Karpas-422 (cell line): ENCODE data around the gene NPTX2. TPM values are rescaled to one million over a fixed set of nuclear protein-coding genes. Genes with fewer than 3 reads are reported as not detected.
A peak's percentile ranks its signal among the peaks of the same experiment; 100 is the strongest.

Experiments
- DNase-seq: peaks from one replicate; pipeline ENCODE4 v3.0.0-alpha.2; 2015
- H2AFZ ChIP-seq: fragments of 200-600 bp; sonication (generic); 2 replicates; pipeline ENCODE4 v1.6.1; 2014; ENCODE audit warnings: antibody characterized with exemption, low read length, mixed read lengths
- H3K27ac ChIP-seq: fragments of 200-600 bp; sonication (generic); 2 replicates; pipeline ENCODE4 v1.5.1; 2014; ENCODE audit warnings: mild to moderate bottlenecking, low read length, moderate library complexity
- H3K27me3 ChIP-seq: fragments of 200-600 bp; sonication (generic); 2 replicates; pipeline ENCODE4 v1.6.1; 2014; ENCODE audit warnings: low read length, mixed read lengths
- H3K36me3 ChIP-seq: fragments of 200-600 bp; sonication (generic); 2 replicates; pipeline ENCODE4 v1.6.1; 2014; ENCODE audit warnings: low read length, mixed read lengths; ENCODE audit not compliant: insufficient read depth
- H3K4me1 ChIP-seq: fragments of 200-600 bp; sonication (generic); 2 replicates; pipeline ENCODE4 v1.6.1; 2014; ENCODE audit warnings: mild to moderate bottlenecking, low read length, mixed read lengths
- H3K4me2 ChIP-seq: fragments of 200-600 bp; sonication (generic); 2 replicates; pipeline ENCODE4 v1.6.1; 2014; ENCODE audit warnings: low read length, low read depth, mild to moderate bottlenecking; ENCODE audit not compliant: poor library complexity, severe bottlenecking
- H3K4me3 ChIP-seq: fragments of 200-600 bp; sonication (generic); 2 replicates; pipeline ENCODE4 v1.5.1; 2014; ENCODE audit warnings: mild to moderate bottlenecking, antibody characterized with exemption, low read length, mixed read lengths
- H3K79me2 ChIP-seq: fragments of 200-600 bp; sonication (generic); 2 replicates; pipeline ENCODE4 v1.6.1; 2014; ENCODE audit warnings: mild to moderate bottlenecking, low read length, mixed read lengths
- H3K9ac ChIP-seq: fragments of 200-600 bp; sonication (generic); 2 replicates; pipeline ENCODE4 v1.6.0; 2014; ENCODE audit warnings: low read length
- H3K9me2 ChIP-seq: fragments of 200-600 bp; sonication (generic), shearing (Covaris generic); replicated peaks from 2 replicates; pipeline ENCODE4 v1.6.0; 2014; ENCODE audit warnings: mild to moderate bottlenecking, low read length, moderate library complexity; ENCODE audit not compliant: insufficient read depth
- H3K9me3 ChIP-seq: fragments of 300-700, 200-600 bp; sonication (generic); 2 replicates; pipeline ENCODE4 v1.6.1; 2014; ENCODE audit warnings: low read length, mixed read lengths
- H4K20me1 ChIP-seq: fragments of 200-600 bp; sonication (generic); 2 replicates; pipeline ENCODE4 v1.6.1; 2014; ENCODE audit warnings: mild to moderate bottlenecking, antibody characterized with exemption, low read length, low read depth; ENCODE audit not compliant: insufficient read depth
- total RNA-seq: library from RNA; depleted of rRNA; stranded (reverse); fragments of >200 nt; shearing (Covaris generic); gene quantifications from 2 replicates; pipeline ENCODE4 v1.2.3, GENCODE V29; 2014; ENCODE audit warnings: low replicate concordance

Gene NPTX2
- total RNA-seq, 1 experiment from 2014 or later = not detected

DNA sequence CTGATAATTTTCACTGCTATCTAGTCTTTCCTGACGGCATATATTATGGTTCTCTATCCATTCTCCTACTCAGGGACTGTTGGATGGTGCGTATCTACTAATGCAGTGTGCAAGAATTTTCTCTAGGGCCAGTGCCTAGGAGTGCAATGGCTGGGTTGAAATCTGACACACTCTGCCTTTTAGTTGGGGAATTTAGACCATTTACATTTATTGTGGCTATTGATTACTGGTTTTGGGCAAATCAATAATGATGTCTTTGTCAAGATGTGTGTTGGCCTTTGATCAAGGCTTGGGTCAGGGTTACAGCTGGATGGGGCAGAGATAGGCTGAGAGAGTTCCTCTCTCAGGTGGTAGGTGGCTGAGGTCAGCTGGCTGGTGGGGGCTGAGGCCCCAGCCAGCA lies 21.8 kb downstream of the NPTX2 start:
- no peak overlapping the region for H3K4me2 ChIP-seq

DNA sequence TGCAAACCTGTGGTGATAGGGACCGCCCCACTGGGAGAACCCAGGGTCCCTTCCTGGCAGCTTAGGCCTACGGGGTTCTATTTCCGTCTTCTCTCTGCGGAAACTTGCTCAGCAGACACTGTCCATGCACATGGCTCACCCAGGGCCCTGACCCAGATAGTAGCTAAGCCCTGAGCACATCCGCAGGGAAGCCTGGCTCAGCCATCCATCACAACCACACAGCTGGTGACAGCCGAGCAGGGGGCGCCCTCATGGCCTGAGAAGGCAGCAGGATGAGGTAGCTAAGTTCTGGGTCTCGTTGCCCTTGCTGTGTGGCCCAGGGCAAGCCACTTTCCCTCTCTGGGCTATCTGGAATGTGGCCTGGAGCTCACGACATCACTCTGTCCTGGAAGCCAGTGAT lies 23.3 kb downstream of the NPTX2 start:
- peak; percentile 90 for DNase-seq
- Histone ChIP-seq H3K27ac (peak overlapping the region; percentile 99), H3K79me2 (no peaks in the 10 kb centered on the region), H3K9ac (peak overlapping the region; percentile 57), H3K4me1 (peaks cover 54% of the 10 kb centered on the region), H3K4me3 (peak overlapping the region; percentile 42; the same call in 1 of the 2 replicates), H2AFZ (no peak overlapping the region), H3K4me2 (peak overlapping the region; percentile 67), H4K20me1 (no peaks in the 10 kb centered on the region), H3K27me3 (no peaks in the 10 kb centered on the region), H3K9me2 (no peaks in the 10 kb centered on the region), H3K36me3 (peaks cover 9% of the 10 kb centered on the region; the same call in 1 of the 2 replicates), H3K9me3 (peaks cover 13% of the 10 kb centered on the region)

More for the DNA sequence above, 21.8 kb downstream of the NPTX2 start:
- Histone ChIP-seq H3K36me3 (peaks cover 9% of the 10 kb centered on the region; the same call in 1 of the 2 replicates), H3K79me2 (no peaks in the 10 kb centered on the region), H3K4me1 (peaks cover 53% of the 10 kb centered on the region), H3K27me3 (no peaks in the 10 kb centered on the region), H3K9ac (no peak overlapping the region), H4K20me1 (no peaks in the 10 kb centered on the region), H3K27ac (peak overlapping the region; percentile 99), H3K9me3 (peaks cover 13% of the 10 kb centered on the region), H2AFZ (no peak overlapping the region), H3K9me2 (no peaks in the 10 kb centered on the region), H3K4me3 (no peak overlapping the region)
- no peak for DNase-seq

DNA sequence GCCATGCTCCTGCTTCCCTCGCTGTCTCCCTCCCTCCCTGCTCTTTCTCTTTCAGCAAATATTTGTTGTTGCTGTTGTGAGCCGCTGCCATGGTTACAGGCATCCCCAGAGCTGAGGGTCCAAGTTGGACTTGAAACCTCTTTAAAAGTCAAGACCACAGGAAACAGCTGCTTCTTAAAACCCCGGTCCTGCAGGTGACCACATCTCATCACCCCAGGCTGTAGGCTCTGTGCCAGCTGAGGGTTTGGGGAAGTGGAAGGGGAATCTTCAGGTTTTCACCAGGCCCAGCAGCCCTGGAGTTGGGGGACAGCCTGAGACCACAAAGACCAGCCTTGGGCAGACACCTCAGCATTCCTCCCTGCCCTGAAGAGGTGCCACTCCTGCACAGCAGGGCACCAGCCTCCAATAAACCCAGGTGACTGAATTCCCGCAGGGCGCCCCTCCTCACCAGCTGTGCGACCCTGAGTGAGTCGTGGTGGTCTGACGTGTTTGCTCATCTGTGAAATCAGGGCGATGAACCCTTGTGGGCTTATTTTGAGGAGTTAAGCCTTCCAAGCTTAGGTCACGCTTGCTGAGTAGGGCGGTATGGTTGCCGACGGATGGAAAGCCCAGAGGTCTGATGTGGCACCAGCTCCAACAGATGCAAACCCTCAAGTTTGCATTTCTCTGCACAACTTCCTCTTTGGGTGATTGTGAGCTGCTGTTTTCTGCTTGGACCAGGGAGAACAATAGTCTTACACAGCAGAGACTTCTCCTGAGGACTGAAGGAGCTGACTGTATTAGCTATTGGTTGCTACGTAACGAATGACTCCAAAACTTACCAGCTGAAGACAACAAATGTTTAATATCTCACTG lies 24.8 kb downstream of the NPTX2 start:
- peaks cover 13% of the 10 kb centered on the region for H3K9me3 ChIP-seq
- peak; percentile 97 for DNase-seq
- peaks cover 54% of the 10 kb centered on the region for H3K4me1 ChIP-seq
- H3K9me2 ChIP-seq = no peaks in the 10 kb centered on the region
- peak overlapping the region; percentile 48 for H3K4me3 ChIP-seq
- H3K9ac ChIP-seq = peak overlapping the region; percentile 65
- peak overlapping the region; percentile 67 for H3K4me2 ChIP-seq
- peaks cover 9% of the 10 kb centered on the region; the same call in 1 of the 2 replicates for H3K36me3 ChIP-seq
- no peaks in the 10 kb centered on the region for H3K79me2 ChIP-seq
- H4K20me1 ChIP-seq = no peaks in the 10 kb centered on the region
- H2AFZ ChIP-seq = no peak overlapping the region
- no peaks in the 10 kb centered on the region for H3K27me3 ChIP-seq
- H3K27ac ChIP-seq = peak overlapping the region; percentile 99

DNA sequence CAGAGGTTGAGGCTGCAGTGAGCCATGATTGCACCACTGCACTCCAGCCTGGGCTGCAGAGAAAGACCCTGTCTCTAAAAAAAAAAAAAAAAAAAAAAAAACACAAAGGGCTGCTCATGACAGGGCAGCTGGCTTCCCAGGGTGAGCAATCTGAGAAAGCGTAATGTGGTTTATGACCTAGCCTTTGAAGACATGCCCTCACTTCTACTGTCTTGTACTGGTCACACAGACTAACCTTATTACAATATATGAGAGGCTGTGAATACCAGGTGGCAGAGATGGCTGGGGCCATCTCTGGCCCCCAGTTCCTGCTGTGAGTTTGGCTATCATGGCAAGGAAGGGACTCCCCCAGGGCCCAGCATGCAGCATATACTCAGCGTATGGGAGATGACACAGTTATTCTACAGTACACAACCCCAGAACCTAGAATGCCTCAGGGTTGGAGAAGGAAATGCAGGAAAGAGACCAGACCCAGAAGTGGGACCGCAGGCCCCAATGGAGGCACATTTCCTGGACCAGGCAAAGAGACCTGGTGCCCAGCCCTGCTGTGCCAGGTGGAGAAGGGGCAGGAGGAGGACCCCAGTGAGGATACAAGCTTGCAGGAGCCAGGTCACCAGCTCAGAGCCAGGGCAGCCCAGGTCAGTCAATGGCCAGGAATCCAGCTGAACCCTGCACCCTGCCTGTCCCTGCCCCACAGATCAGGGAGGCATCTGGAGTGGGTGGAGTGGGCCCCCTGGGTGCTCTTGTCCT lies 26.3 kb downstream of the NPTX2 start:
- Histone ChIP-seq H3K36me3 (peaks cover 4% of the 10 kb centered on the region; the same call in 1 of the 2 replicates), H3K9ac (peak overlapping the region; percentile 57), H3K27me3 (no peaks in the 10 kb centered on the region), H3K9me2 (no peaks in the 10 kb centered on the region), H3K27ac (peak overlapping the region; percentile 99), H3K4me3 (no peak overlapping the region), H2AFZ (peak overlapping the region; percentile 30; the same call in 1 of the 2 replicates), H3K4me1 (peaks cover 52% of the 10 kb centered on the region), H3K9me3 (peaks cover 8% of the 10 kb centered on the region), H3K4me2 (peak overlapping the region; percentile 67), H3K79me2 (no peaks in the 10 kb centered on the region), H4K20me1 (no peaks in the 10 kb centered on the region)
- no peak for DNase-seq

DNA sequence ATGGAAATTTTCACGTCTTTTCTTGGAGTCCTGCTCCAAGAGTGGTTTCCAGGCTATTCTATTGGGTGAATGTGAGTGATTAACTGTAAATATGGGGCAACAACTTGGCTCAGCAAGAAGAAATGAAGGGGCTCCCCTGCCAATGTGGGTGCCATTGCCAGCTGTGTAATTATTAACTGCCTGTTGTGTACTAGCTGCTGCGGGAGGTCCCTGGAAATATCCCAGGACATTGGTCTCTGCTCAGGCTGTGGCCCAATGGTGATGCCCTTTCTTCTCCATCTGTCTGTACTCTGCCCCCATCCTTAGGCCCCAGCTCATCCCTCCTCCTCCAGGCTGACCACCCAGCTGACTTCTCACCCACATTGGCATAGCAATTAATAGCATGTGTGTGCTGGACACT lies 29.4 kb downstream of the NPTX2 start:
- Histone ChIP-seq H3K4me3 (no peak overlapping the region), H3K36me3 (no peaks in the 10 kb centered on the region), H3K4me2 (no peak overlapping the region), H2AFZ (no peak overlapping the region), H3K79me2 (no peaks in the 10 kb centered on the region), H4K20me1 (no peaks in the 10 kb centered on the region), H3K4me1 (peaks cover 25% of the 10 kb centered on the region), H3K9me3 (no peaks in the 10 kb centered on the region), H3K9me2 (no peaks in the 10 kb centered on the region), H3K27ac (no peak overlapping the region), H3K9ac (no peak overlapping the region), H3K27me3 (no peaks in the 10 kb centered on the region)
- DNase-seq = no peak

DNA sequence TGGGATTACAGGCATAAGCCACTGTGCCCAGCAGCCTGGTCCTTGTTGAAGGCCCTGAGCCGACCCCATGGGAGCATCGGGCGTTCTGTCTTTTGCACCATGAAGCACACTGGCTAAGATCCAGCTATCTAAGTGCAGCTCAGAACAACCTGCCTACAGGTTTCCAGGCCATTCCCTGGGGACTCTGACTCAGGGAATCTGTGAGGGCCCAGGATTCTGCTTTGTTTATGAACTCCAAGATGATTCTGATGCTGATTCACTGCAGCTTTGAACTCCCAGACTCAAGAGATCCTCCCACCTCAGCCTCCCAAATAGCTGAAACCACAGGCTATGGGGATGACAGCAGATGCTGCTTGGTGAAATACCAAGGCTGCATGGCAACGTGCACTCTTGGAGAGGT lies 30.2 kb downstream of the NPTX2 start:
- Histone ChIP-seq H3K4me2 (no peak overlapping the region), H3K36me3 (no peaks in the 10 kb centered on the region), H3K79me2 (no peaks in the 10 kb centered on the region), H3K9me2 (no peaks in the 10 kb centered on the region), H3K27me3 (no peaks in the 10 kb centered on the region), H3K4me3 (no peak overlapping the region), H3K9ac (no peak overlapping the region), H4K20me1 (no peaks in the 10 kb centered on the region), H3K27ac (no peak overlapping the region), H3K9me3 (no peaks in the 10 kb centered on the region), H3K4me1 (peaks cover 20% of the 10 kb centered on the region), H2AFZ (no peak overlapping the region)
- no peak for DNase-seq

DNA sequence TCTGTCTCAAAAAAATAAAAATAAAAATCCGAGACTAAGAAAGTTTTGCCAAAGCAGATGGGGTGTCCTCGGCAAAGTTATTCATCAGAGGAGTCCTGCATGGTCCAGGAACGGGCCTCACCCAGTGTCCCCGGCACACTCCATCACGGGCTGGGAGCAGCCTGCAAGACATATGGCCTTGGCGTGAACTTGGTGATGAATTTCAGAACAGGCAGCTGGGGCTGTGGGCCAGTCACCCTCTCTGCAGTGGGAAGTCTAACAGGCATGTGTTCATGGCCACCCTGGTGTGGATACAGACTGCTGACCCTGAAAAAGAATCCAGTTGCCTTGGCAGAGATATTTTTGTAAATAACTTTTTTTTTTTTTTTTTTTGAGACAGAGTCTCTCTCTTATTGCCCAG lies 34.7 kb downstream of the NPTX2 start:
- Histone ChIP-seq H3K79me2 (no peaks in the 10 kb centered on the region), H3K27me3 (no peaks in the 10 kb centered on the region), H3K4me2 (no peak overlapping the region), H3K9me2 (no peaks in the 10 kb centered on the region), H3K9ac (no peak overlapping the region), H2AFZ (no peak overlapping the region), H3K4me1 (peaks cover 7% of the 10 kb centered on the region), H3K4me3 (no peak overlapping the region), H4K20me1 (no peaks in the 10 kb centered on the region), H3K36me3 (no peaks in the 10 kb centered on the region), H3K9me3 (no peaks in the 10 kb centered on the region), H3K27ac (no peak overlapping the region)
- no peak for DNase-seq
